HG03342 (cell line): Measurements from ENCODE around the gene THADA.
A peak's percentile ranks its signal among the peaks of the same experiment; 100 is the strongest.
"Not testable (repeated sequence)": the region's sequence is repeated elsewhere in the genome, so short reads cannot be mapped to it uniquely, and the experiment has no call there.

Experiments used
- ATAC-seq: cut with Tn5 transposase; IDR thresholded peaks from one replicate; pipeline ENCODE4 v1.9.1; 2021; ENCODE audit warnings: mild to moderate bottlenecking, moderate library complexity; ENCODE audit not compliant: unreplicated experiment

Gene THADA

GRCh38 chr2:43306197-43306596 lies 289.6 kb downstream of the THADA start:
- ATAC-seq, result no peak

GRCh38 chr2:43305517-43305916 lies 290.3 kb downstream of the THADA start:
- no peak for ATAC-seq

- no peak for ATAC-seq
Measured at GRCh38 chr2:43305012-43305411, 290.8 kb downstream of the THADA start.

GRCh38 chr2:43303889-43304288 lies 291.9 kb downstream of the THADA start:
- ATAC-seq, result no peak

- no peak for ATAC-seq
Measured at GRCh38 chr2:43302961-43303494, 292.8 kb downstream of the THADA start.

GRCh38 chr2:43302182-43302960 lies 293.5 kb downstream of the THADA start:
- ATAC-seq, result no peak

GRCh38 chr2:43300781-43301583 lies 294.9 kb downstream of the THADA start:
- ATAC-seq, result no peak

- ATAC-seq, result no peak
Measured at GRCh38 chr2:43300222-43300621, 295.6 kb downstream of the THADA start.

GRCh38 chr2:43298500-43298899 lies 297.3 kb downstream of the THADA start:
- no peak for ATAC-seq

- ATAC-seq, result not testable (repeated sequence)
Measured at GRCh38 chr2:43297740-43298139, 298.1 kb downstream of the THADA start.

GRCh38 chr2:43294973-43295603 lies 300.8 kb downstream of the THADA start:
- no peak for ATAC-seq

GRCh38 chr2:43293744-43294695 lies 301.8 kb downstream of the THADA start:
- ATAC-seq, result peak; percentile 100

GRCh38 chr2:43292851-43293743 lies 302.7 kb downstream of the THADA start:
- ATAC-seq, result no peak

- ATAC-seq, result no peak
Measured at GRCh38 chr2:43292297-43292696, 303.5 kb downstream of the THADA start.

GRCh38 chr2:43289331-43289730 lies 306.5 kb downstream of the THADA start:
- no peak for ATAC-seq

GRCh38 chr2:43288417-43289305 lies 307.2 kb downstream of the THADA start:
- no peak for ATAC-seq

- no peak for ATAC-seq
Measured at GRCh38 chr2:43285987-43286386, 309.9 kb downstream of the THADA start.

GRCh38 chr2:43284967-43285366 lies 310.9 kb downstream of the THADA start:
- no peak for ATAC-seq
